ENCODE measurements around the gene TCP11X1.
"Not testable (repeated sequence)": the region's sequence is repeated elsewhere in the genome, so short reads cannot be mapped to it uniquely, and the experiment has no call there.

TCP11X1 gene

DNA sequence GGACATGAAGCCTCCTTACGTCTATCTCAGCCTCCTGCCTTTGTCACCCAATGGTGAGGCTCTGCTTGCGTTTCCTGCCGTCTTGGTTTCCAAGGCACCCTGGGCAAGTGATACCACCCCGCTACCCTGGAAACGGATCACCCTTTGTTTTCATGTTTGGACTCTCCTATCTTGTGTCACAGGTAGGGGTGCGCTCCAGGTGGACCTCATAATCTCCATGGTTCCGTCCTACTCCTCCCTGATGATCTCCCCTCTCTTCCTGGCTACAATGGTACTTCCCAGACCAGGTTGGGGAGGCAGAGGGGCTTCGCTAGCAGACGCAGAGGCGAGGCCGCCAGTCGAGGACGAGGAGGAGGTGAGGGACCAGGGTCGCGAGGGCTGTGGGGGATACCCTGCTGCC lies at the start of gene TCP11X1:
TCP11X1 (plus strand) TSS at position 316 of the 400 bp plus-strand sequence.
- DNase-seq, result not testable (repeated sequence)

DNA sequence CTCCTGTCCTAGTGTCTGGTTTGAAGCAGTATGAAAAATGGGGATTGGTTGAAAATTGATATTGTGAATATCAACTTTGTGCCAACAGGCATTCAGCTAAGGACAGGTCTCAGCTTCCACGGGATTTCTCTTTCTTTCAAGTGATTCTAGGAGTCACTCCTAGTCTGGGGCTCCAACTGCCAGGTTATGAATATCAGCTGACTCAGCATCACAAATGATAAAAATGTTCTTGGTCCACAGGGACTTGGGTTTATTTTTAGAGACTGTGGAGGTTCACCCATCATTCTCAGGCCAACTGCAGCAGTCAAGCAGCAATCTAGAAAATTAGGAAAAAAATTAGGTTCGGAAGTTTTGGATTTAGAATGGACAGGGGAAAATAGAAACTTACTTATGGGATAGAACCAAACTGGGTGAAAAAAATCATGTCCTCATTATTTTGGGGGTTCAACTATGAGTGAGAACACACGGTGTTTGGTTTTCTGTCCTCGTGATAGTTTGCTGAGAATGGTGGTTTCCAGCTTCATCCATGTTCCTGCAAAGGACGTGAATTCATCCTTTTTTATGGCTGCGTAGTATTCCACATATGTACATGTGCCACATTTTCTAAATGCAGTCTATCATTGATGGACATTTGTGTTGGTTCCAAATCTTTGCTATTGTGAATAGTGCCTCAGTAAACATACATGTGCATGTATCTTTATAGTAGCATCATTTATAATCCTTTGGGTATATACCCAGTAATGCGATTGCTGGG lies 29.0 kb upstream of the TCP11X1 start:
- no peak for DNase-seq

DNA sequence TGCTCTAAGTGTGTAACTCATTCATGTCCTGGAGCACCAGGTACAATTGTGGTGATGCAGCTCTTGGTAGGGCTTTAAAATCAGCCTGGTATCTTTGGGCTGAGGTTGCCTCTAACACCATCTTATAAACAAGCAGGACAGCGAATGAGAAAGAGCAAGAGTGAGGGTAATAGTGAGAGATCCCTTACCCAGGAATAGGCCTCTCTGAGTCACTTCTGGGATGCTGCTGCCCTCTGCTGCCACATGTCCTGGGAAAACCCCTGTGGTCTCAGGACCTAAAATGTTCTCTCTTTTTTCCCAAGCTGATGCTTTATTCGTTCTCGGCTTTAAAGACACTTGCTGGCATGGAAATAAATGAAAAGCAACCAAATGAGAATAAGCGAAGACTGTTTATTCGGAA lies 7.2 kb upstream of the TCP11X1 start:
- not testable (repeated sequence) for DNase-seq

DNA sequence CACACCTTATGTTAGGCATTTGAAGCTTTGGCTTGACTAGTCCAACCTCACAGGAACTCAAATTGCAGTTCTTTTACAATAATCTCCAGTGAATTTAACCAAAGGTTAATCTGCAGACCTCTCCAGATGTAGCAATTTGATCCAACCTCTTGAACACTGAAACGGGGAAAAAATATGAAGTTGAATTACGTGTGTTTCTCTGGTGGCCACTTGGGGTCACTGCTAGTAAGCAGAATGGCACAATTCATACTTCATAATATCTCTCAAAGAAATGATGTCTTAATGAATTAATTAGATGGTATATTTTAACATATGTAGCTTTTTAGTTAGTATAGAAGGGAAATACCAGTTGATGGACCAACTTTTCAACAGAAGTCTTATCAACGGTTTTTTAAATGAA lies 1.4 kb downstream of the TCP11X1 start:
- not testable (repeated sequence) for DNase-seq

DNA sequence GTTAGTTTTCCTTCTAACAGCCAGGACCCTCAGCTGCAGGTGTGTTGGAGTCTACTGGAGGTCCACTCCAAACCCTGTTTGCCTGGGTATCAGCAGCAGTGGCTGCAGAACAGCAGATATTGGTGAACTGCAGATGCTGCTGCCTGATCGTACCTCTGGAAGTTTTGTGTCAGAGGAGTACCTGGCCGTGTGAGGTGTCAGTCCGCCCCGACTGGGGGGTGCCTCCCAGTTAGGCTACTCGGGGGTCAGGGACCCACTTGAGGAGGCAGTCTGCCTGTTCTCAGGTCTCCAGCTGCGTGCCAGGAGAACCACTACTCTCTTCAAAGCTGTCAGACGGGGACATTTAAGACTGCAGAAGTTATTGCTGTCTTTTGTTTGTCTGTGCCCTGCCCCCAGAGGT lies 20.6 kb downstream of the TCP11X1 start:
- not testable (repeated sequence) for DNase-seq

DNA sequence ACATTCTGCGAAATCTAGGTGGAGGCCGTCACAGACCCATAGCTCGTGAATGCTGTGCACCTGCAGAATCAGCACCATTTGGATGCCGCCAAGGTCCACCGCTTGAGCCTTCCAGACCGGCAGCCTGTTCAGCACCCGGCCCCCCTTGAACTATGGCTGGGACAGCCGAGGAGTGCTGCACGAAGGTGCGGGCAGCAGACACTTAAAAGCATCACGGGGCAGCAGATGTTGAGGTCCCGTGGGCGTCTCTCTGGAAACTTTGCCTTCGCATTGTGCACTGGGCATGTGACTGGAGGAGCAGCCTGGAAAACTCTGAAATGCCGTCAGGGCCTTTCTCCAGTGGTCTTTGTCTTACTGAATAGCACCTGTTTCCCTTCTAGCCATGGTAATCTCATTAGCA lies 25.2 kb downstream of the TCP11X1 start:
- DNase-seq, result not testable (repeated sequence)

DNA sequence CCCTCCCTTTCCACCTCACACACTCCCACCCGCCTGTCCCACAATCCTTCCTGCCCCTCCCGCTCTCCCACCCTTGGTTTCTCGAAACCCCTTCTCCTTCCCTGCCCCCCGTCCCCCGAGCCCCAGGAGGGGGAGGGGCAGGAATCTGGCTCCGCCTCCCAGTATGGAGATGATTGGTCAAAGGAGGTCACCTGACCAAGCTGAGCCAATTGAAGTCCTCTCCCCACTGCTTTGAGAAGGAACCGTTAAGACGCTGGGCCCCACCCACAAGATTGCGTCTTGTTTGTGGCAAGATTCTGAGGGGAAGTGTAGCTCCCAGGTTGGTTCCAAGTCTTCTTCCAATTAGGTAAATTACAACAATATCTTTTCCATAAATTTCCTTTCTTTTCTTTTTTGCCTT lies 31.8 kb downstream of the TCP11X1 start, which contains the start of gene NXF2:
NXF2 (plus strand) TSS at position 275 of the 400 bp plus-strand sequence. CDS start 59,912 bp downstream, outside the sequence.
- not testable (repeated sequence) for DNase-seq

DNA sequence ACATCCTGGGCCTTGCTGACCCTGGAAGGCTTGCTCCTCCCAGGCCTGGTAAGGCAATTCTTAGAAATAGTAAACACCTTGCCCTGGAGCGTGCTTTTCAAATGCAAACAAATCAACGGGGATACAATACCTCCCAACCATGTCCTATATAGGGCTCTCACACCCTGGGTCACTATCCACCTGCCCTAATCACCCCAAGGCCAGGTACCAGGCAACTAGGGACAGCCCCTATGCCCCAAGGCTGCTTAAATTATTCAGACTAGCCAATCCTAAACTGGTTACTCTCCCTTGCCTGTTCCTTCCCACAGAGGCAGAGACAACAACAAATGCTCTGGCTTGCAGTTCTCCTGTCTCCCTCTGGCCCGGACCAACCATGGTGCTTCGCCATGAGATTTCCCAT lies 57.1 kb downstream of the TCP11X1 start:
- not testable (repeated sequence) for DNase-seq

Data from CD4-positive, alpha-beta T cell treated with Interleukin-1 beta for 1 hour (primary cell).